AG09319 (cell line): ENCODE data around the gene VCP.

Source experiments
- DNase-seq: peaks from one replicate; pipeline ENCODE4 v3.0.0-alpha.2; 2010; ENCODE audit warnings: low read depth; ENCODE audit errors: extremely low read depth
- CTCF ChIP-seq: IDR thresholded peaks from 2 replicates; pipeline ENCODE4 v1.5.1; 2011; ENCODE audit warnings: low read depth, mild to moderate bottlenecking, inconsistent platforms, low read length, moderate library complexity

Gene VCP

DNA sequence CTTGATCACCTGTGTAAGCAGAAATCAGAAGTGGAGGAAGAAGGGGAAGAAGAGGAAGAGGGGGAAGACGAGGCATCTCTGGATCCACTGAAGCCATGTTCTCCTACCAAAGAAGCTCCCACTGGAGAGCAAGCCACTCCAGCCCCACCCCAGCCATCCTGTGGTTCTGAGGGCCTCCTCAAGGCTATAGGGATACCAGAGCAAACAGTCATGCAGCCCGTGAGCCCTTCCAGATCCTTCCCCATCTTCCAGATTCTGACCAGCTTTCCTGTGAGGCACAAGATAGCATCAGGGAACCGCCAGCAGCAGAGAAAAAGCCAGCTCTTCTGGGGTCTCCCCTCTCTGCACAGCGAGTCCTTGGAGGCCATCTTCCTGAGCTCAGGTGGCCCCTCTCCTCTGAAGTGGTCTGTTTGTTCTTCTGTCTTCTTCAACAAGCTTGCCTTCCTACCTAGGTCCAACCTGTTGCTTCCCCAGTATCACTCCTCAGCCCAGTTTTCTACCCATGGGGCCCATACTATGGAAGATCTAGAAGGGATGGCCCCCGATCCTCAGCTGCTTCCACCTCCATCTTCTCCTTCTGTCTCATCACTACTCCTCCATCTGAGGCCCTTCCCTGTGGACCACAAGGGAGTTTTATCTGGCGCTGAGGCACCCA, 29.4 kb downstream of the VCP start:
- DNase-seq: no peak
- TF ChIP-seq CTCF: no peak

DNA sequence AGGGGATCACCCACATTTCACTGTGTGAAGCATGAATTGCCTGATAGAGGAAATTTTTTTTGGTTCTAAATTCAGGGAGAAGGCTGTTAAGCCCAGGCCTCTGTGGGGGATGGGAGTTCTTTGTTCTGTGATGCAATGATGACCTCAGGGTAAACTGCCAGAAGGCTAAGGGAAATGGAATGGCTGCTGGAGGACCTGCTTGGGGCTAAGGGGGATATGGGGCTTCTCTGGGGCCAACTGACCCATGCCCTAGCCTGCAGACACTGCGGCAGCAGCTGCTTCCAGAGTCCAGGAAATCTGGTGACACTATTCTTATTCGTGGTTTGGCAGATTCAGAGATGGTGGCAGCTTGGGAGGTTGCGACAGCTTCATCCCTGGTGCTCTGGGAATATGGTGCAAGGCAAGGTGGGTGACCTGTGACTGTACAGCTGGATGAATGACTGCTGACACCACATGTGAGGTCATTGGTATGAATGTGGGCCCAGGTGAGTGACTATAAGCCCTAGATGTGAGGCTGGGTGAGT, 30.3 kb downstream of the VCP start:
- no peak for DNase-seq
- TF ChIP-seq CTCF: no peak

DNA sequence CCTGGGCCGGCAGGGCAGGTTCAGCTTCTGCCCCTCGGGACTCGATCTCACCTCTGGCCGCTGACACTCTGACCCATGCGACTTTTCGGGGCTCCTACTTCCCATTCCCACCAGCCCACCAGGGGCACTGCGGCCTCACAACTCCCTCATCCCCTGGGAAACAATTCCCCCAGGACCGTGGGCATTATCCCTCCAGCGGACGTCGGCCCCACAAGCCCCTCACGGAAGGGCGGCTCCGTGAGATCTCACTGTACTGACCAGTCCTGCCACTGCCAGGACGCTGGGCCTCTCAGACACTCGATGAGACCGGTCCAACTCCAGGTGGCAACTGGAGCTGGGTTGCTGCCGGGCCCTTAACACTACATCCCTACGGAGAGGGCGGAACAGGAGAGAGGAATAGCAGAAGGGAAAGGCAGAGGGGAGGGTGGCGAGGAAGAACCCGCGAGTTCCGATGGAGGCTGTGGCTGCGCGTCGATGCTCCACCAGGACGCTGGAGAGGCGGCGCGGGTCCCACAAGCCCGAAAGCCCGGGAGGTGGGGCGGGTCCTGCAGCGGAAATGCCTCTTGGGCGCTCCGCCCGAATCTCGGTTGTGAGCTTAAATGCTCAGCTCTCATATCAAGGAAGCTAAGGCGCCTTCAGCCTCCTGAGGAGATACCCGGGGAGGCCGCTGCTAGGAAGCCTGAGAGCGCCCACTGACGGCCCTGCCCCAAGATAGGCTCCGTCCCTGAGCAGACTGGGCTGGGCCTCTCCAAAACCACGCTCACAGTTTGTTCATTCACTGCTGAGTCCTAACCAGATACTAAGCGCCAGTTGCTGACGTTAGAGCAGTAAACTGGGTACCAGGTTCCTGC, 36.3 kb downstream of the VCP start:
- no peak for DNase-seq
- no peak; the same call in none of the 2 replicates for TF ChIP-seq CTCF

GRCh38 chr9:35033101-35033500, 39.3 kb downstream of the VCP start:
- no peak for TF ChIP-seq CTCF
- DNase-seq: no peak

GRCh38 chr9:35029852-35030251, 42.6 kb downstream of the VCP start:
- TF ChIP-seq CTCF: no peak
- no peak for DNase-seq

DNA sequence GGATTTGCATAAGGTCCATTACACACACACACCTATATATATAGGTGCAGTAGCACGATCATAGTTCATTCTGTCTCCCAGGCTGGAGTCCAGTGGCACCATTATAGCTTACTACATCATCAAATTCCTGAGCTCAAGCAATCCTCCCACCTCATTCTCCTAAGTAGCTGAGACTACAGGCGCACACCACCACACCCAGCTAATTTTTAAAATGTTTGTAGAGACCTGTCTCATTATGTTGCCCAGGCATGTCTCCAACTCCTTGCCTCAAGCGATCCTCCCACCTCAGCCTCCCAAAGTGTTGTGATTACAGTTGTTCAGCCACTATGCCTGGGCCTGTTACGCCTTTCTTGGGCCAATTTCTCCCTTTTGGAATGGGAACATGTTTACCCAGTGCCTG, 43.2 kb downstream of the VCP start:
- TF ChIP-seq CTCF: no peak

GRCh38 chr9:35028341-35028740, 44.1 kb downstream of the VCP start:
- DNase-seq: no peak
- TF ChIP-seq CTCF: no peak

More for the DNA sequence above, 43.2 kb downstream of the VCP start:
- no peak for DNase-seq
